ENCODE measurements around the gene CCNB1IP1. TPM values are rescaled to one million over a fixed set of nuclear protein-coding genes. Genes with fewer than 3 reads are reported as not detected.
"Not testable (repeated sequence)": the region's sequence is repeated elsewhere in the genome, so short reads cannot be mapped to it uniquely, and the experiment has no call there.

CCNB1IP1 gene, protein sequence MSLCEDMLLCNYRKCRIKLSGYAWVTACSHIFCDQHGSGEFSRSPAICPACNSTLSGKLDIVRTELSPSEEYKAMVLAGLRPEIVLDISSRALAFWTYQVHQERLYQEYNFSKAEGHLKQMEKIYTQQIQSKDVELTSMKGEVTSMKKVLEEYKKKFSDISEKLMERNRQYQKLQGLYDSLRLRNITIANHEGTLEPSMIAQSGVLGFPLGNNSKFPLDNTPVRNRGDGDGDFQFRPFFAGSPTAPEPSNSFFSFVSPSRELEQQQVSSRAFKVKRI
- total RNA-seq: 41.1 TPM
- long read RNA-seq, transcript CCNB1IP1-202 (7 exons, 1,479 nt): major isoform, 27 of 40 reads
- long read RNA-seq, partial matches to known transcripts: 7 of 40 reads
- long read RNA-seq, other reads (novel, unspliced or antisense): 4 of 40 reads

DNA sequence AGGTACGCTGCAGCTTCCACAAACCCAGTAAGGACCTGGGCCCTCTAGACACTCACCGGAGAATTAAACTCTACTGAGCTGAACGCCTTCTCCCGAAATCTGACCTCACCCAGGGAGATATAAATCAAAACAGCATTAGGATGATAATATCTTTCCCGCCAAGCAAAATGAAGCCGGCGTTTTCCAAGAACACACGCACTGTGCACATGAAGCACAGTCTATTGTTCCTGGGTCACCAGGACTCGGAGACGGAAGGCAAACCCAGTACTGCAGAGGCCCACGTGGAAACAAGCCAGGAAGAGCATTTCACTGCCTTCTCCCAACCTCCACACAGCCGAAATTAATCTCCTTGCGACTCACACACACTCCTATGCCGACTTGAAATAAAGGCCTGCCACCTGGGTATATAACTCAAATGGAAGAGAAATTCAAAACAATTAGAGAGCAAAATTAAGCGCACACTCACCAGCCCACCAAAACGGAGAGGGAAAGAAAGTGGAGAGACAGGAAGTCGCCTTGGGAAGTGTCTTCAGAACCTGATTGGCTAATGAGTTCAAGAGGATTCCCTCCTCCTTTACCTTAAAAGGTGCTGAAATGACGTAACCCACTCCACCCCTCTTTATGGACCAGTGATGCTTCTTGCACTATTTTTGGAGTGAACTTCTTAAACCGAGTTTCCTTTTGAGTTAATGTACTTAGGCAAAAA is at the start of gene CCNB1IP1:
TSS of gene CCNB1IP1 (minus strand) at position 492 of the 706 bp plus-strand sequence. CDS start 16,756 bp downstream, outside the sequence.
- intact Hi-C loops (cut with DNase I): no loop called here
- DNase-seq (peak; percentile 47), ATAC-seq (ENCODE audit: poor library complexity) (peak; percentile 100)

DNA sequence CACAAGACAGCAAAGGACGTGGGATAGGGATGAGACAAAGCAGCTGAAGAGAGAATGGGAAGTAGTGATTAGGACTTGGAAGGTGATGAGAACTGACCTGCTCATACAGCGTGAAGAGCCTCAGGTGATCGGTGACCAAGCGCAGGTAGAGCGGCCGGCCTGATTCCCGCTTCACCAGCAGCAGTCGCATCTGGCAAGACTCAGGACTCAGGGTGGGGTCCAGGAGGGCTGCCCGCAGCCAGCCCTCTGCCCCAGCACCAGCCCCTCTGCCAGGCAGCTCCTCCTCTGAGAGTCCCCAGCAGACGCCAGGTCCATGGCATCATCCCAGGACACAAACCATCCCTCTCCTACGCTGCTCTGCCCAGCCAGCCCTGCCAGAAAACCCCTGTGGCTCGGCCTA is 49.4 kb upstream of the CCNB1IP1 start:
- ATAC-seq (ENCODE audit: poor library complexity) (no peak), DNase-seq (no peak)
- intact Hi-C loops (cut with DNase I): no loop called here

DNA sequence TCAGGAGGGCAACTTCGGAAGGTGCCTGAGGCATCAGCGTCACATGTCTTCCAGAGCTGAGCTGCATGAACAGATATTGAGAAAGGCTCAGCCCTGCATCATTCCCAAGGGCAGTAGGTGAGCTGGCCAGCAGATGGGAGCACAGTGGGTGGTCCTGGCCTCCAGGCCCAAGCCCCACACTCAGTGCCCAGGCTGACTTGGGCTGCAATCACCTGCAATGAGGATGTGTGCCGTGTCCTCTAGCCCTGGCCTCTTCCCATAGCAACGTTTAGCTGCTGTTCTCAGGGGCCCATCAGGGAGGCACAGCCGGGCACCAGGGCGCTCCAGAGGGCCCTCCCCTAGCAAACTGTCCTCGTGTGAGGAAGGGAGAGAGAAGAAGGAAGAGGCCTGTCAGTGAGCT is 48.3 kb upstream of the CCNB1IP1 start:
- intact Hi-C loops (cut with DNase I): no loop called here
- ATAC-seq (ENCODE audit: poor library complexity) (no peak), DNase-seq (no peak)

DNA sequence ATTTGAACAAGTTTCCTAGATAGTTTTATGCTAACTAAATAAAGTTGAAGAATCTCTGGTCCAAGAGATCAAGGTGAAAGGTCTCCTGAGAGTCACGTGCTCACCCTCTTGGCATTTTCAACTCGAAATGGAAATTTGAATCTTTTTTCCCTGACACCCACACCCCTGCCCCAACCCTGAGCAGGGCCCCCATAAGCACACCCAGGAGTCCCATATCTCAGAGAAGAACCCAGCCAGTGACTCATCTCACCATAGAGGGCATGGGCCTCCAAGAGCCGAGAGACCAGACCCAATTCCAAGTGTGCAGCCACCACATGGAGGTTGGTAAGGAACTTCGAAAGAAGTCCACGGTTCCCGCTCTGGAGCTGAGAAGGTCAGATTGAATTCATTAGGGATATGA is 47.6 kb upstream of the CCNB1IP1 start:
- ATAC-seq (ENCODE audit: poor library complexity): no peak
- intact Hi-C loops (cut with DNase I): no loop called here
- no peak for DNase-seq

DNA sequence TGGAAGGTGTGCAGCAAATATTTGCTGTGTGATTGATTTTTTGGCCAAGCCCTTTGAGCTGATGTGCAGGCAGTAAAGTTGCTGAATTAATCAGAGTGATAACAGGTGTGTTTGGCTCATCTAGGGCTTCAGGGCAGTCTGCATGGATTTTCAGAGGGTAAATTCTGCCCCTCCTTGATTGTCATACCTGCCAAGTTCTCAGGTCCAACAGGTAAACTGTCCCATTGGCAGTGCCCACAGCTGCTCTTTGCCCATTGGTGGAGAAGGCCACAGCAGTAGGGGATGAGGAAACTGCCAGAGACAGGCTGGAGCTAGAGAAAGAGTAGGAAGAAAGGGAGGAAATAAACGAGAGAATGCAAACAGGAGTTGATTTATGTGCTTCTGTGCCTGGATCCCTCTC is 46.7 kb upstream of the CCNB1IP1 start:
- intact Hi-C loops (cut with DNase I): no loop called here
- DNase-seq (no peak), ATAC-seq (ENCODE audit: poor library complexity) (no peak)

DNA sequence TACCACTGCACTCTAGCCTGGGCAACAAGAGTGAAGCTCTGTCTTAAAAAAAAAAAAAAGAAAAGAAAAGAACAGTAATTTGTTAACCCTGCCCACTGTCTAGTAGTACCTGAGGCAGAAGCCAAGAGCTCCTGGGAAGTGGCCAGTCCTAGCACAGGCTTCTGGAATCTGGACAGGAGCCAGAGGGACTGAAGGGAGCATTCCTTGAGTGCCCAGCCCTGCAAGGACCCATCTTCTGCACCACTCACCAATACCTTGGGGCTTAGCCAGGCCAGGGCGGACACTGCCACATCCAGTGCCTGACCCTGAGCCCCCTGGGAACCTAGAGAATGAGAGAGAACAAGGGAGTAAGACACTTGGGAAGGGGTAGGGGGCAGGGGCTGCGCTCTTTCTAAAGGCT is 44.1 kb upstream of the CCNB1IP1 start:
- intact Hi-C loops (cut with DNase I): no loop called here
- ATAC-seq (ENCODE audit: poor library complexity) (no peak), DNase-seq (no peak)

DNA sequence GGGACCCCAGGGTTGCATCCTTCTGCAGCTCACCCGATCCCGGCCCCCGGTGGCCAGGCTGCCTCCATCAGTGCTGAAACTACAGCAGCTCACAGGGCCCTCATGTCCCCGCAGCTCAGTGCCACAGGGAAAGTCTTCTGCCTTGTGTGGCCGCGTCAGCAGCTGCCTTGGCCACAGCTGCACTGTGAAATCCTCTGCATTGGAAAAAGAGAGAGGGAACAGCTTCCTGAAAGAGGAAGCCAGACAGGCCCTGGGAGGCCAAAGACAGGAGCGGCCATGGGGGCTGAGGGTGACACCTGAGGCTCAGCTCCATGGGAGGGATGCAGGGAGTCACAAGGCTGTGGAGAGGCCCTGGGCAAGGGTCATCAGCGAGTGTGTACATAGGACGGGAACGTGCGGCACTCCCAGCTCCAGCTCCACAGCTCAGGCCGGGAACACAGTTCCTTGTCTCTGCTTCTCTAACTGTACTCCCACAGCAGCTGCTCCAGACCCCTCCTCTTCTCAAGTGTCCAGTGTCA is 43.1 kb upstream of the CCNB1IP1 start:
- intact Hi-C loops (cut with DNase I): no loop called here
- DNase-seq: no peak
- ATAC-seq (ENCODE audit: poor library complexity): no peak

DNA sequence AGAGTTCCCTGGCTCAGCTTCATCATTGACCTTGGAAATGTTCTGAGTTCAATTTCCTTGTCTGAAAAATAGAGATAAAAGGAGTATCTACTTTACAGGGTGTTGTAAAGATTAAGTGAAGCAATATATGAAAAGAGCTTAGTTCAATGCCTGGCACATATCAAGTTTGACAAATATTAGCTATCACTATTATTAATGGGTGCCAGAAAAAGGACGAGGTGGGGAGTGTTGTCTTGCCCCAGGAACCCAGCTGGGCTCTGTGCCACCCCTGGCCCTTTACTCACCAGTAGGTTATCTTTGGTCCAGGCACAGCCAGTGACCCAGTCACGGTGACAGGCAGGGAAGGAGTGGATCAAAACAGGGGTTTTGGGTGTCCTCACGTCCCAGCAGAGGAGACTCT is 42.4 kb upstream of the CCNB1IP1 start:
- no peak for DNase-seq
- ATAC-seq (ENCODE audit: poor library complexity): no peak

DNA sequence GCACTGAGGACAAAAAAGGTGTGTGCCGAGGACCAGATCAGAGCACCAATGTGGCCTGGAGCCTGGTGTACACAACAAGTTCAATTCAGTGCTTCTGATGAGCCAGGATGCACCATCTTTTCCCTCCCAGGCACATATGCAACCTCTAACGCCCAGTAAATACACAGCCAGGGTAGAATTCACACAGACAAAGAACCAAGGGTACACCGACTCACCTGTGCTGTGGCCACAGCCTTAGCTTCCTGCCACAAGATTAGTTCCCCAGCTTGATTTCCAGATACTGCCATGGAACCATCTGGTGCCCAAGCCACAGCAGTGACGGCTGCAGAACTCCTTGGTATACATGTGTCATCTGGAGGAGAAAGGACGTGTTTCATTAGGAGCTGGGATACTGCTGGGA is 39.7 kb upstream of the CCNB1IP1 start:
- ATAC-seq (ENCODE audit: poor library complexity): no peak
- no peak for DNase-seq
- intact Hi-C loops (cut with DNase I): no loop called here

More for the DNA sequence above, 42.4 kb upstream of the CCNB1IP1 start:
- intact Hi-C loops (cut with DNase I): no loop called here

DNA sequence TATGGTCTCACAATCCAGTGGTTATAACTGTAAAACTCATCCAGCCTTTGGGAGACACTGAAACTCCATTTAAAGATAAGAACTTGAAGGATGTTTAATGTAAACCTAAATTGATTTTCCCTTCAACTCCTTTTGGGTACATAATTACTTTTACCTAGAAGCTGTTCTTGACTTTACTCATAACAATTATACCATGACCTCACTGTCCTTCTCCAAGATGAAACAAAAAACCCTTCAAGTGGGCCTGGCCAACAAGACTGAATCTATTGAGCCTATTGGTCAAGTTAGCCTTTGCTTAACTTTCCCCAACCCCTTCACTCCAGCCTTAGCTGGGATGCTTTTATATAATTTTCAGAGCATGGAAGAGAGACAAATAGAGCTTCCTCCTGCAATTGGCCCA is 32.8 kb upstream of the CCNB1IP1 start:
- intact Hi-C loops (cut with DNase I): no loop called here
- ATAC-seq (ENCODE audit: poor library complexity) (no peak), DNase-seq (no peak)

DNA sequence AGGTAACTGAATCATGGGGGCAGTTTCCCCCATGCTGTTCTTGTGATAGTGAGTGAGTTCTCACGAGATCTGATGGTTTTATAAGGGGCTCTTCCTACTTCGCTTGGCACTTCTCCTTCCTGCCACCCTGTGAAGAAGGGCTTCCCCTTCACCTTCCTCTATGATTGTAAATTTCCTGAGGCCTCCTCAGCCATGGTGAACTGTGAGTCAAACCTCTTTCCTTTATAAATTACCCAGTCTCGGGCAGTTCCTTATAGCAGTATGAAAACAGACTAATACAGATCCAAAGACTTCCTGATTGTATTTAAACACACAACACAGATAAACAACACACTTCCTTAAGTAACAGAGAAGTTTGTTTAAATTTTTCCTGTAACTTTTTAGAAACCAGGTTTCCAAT is 25.4 kb upstream of the CCNB1IP1 start:
- intact Hi-C loops (cut with DNase I); ATAC-seq (ENCODE audit: poor library complexity); DNase-seq: not testable (repeated sequence)

DNA sequence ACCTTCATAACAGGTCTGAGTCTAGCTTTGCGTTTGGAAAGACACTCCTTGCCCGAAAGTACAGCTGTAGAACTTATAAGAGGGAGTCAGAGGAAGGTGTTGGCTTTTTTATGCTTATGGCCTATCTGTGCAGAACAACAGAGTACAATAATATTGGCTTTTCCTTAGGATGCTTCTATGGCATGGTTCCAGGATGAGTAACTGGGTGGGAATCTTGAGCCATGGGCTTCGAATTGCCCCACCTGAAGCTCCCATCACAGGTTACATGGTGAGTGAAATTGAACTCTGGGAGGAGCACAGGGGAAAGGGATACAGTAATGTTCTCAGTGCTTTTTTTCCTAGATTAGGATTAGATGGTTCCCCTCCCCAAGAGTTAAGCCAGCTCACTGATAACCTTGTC is 23.3 kb upstream of the CCNB1IP1 start:
- no peak for ATAC-seq (ENCODE audit: poor library complexity)
- no peak for DNase-seq
- intact Hi-C loops (cut with DNase I): no loop called here

DNA sequence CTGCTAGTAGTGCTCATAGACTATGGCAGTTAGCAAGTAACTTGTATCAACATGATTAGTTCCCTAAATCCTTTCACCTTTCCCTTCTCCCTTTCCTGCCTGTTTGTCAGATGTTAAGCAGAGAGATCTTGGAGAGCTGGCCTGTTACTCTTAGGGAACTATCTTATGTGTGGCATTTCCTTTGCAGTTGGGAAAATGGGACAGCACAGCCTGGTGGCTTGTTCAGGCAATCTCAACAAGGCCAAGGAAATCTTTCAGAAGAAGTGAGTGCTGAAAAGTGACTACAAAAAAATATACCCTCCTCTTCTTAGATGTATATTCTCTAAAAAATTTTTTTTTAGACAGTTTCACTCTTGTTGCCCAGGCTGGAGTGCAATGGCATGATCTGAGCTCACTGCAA is 17.8 kb upstream of the CCNB1IP1 start:
- DNase-seq: no peak
- no peak for ATAC-seq (ENCODE audit: poor library complexity)
- intact Hi-C loops (cut with DNase I): no loop called here

DNA sequence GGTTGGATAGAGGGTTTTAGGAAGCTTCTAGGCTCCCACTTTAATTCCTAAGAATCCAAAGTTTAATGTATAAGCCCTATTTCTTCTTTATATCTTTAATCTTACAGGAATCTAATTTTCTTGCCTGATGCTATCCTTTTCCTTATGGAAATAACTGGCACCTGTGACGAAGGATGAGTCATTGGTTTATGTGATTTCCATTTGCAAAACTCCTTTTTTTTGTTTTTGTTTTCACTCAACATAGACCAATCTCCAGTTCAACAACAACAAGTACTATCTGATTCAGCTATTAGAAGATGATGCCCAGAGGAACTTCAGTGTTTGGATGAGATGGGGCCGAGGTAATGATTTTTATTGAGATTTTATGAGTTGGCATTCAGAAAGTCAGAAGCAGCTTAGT is 17.2 kb upstream of the CCNB1IP1 start:
- intact Hi-C loops (cut with DNase I): no loop called here
- ATAC-seq (ENCODE audit: poor library complexity) (no peak), DNase-seq (no peak)

DNA sequence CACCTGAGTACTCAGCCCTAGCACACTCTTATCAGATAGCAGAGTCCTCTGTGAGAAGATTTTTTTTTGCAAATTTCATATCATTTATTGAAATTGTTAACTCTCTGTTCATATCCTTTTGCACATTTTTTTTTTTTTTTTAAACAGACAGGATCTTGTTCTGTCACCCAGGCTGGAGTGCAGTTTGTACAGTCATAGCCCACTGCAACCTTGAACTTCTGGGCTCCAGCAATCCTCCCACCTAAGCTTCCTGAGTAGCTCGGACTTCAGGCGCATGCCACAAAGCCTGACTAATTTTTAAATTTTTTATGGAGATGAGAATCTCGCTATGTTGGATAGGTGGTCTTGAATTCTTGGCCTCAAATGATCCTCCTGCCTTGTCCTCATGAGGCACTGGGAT is 14.7 kb upstream of the CCNB1IP1 start:
- intact Hi-C loops (cut with DNase I): loop anchor here (10.0 kb wide), 1 partner anchor 107 kb away; the partner anchor contains the start of genes APEX1 and OSGEP
- no peak for ATAC-seq (ENCODE audit: poor library complexity)

DNA sequence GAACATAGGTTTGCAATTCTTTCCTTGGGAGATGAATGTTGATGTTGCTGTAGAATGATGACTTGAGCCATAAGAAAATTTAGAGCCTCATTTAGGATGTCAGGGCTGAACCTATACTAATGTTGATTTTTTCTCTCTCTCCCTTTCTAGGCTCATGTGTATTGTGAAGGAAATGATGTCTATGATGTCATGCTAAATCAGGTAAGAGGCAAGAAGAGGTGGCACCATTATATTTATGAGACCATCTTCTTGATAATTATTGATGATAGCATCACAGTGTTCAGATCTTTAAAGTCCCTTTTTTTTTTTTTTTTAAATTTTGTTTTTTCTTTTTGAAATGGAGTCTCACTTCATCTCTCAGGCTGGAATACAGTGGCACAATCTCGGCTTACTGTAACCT is 13.6 kb upstream of the CCNB1IP1 start:
- DNase-seq (no peak), ATAC-seq (ENCODE audit: poor library complexity) (no peak)
- intact Hi-C loops (cut with DNase I): loop anchor here (10.0 kb wide), 1 partner anchor 108 kb away; the partner anchor contains the start of genes APEX1 and OSGEP

More for the DNA sequence above, 14.7 kb upstream of the CCNB1IP1 start:
- DNase-seq: no peak

DNA sequence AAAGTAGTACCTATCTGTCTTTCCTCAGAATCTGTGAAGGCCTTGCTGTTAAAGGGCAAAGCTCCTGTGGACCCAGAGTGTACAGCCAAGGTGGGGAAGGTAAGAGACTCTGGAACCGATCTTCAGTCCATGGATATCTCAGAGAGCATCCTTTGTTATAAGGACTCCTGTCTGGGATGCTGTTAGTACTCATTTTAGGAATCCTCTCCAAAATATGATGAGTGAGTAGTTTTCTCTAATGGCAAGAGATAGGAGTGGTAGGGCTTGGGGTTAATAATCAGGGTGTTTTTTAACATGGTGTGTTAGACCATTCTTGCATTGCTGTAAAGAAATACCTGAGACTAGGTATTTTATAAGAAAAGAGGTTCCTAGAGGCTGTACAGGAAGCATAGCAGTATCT is 12.3 kb upstream of the CCNB1IP1 start:
- ATAC-seq (ENCODE audit: poor library complexity) (no peak), DNase-seq (no peak)
- intact Hi-C loops (cut with DNase I): loop anchor here (10.0 kb wide), 1 partner anchor 109 kb away; the partner anchor contains the start of genes APEX1 and OSGEP

DNA sequence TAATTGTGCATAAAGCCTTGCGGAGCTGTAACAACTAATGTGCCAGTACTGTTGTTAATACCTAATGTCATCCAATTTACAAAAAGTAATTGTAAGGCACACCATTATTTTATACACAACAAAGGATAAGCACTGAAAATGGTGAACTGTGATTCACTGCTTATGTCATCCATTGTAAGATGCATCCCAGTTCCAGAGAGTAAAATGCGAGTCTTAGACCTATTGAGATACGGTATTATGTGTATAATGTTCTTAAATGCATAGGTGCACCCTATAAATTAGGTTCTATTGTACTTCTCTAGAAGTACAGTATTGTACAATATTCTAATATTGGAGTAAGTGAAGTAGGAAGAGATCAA is 10.8 kb upstream of the CCNB1IP1 start:
- DNase-seq: no peak
- ATAC-seq (ENCODE audit: poor library complexity): no peak
- intact Hi-C loops (cut with DNase I): loop anchor here (2.0 to 10.0 kb wide), 3 partner anchors 68 to 339 kb away; partner anchors contain the start of genes APEX1, OSGEP and TEP1

DNA sequence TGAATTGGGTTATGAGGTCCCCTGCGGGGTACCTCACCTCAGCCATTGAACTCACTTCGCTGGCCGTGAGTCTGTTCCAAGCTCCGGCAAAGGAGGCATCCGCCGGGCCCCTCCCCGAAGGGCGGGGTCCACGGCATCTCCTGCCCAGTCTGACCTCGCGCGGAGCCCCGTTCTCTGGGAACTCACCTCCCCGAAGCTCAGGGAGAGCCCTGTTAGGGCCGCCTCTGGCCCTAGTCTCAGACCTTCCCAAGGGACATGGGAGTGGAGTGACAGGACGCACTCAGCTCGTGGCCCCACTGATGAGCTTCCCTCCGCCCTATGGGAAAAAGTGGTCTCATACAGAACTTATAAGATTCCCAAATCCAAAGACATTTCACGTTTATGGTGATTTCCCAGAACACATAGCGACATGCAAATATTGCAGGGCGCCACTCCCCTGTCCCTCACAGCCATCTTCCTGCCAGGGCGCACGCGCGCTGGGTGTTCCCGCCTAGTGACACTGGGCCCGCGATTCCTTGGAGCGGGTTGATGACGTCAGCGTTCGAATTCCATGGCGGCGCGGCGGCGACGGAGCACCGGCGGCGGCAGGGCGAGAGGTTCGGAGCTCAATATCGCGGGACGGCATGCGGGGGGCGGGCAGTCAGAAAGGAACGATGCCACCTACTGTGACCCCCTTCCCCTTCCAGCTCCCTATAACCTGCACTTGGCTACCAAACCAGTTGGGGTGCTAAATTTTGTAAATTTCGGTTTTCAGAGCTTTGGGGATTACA is 10.2 kb upstream of the CCNB1IP1 start, which contains the start of gene PARP2:
TSS of gene PARP2 (plus strand) at position 544 of the 770 bp plus-strand sequence. CDS start at position 551, 7 bp downstream.
- DNase-seq: peak; percentile 98
- peak; percentile 96 for ATAC-seq (ENCODE audit: poor library complexity)
- intact Hi-C loops (cut with DNase I): loop anchor here (2.0 to 10.0 kb wide), 3 partner anchors 69 to 340 kb away; partner anchors contain the start of genes APEX1, OSGEP and TEP1
